H9 (cell line): ENCODE measurements around the gene CD81. TPM values are rescaled to one million over a fixed set of nuclear protein-coding genes. Genes with fewer than 3 reads are reported as not detected.

Experiments
- DNase-seq: peaks from one replicate; pipeline ENCODE4 v3.0.0-alpha.2; 2017
- H2AFZ ChIP-seq: one replicate; pipeline ENCODE4 v1.6.1; 2013; ENCODE audit warnings: mild to moderate bottlenecking, low read length, control low read depth, moderate library complexity
- H2AK5ac ChIP-seq: 2 replicates; pipeline ENCODE4 v1.6.1; 2013; ENCODE audit warnings: low read length, control low read depth, mixed read lengths; ENCODE audit not compliant: insufficient read length
- H2BK120ac ChIP-seq: one replicate; pipeline ENCODE4 v1.6.1; 2013; ENCODE audit warnings: low read depth, mild to moderate bottlenecking, low read length, control low read depth, inconsistent platforms; ENCODE audit not compliant: poor library complexity, severe bottlenecking
- H2BK12ac ChIP-seq: 2 replicates; pipeline ENCODE4 v1.6.1; 2013; ENCODE audit warnings: low read length, control low read depth, mixed read lengths, low read depth; ENCODE audit not compliant: insufficient read length
- H2BK15ac ChIP-seq: 2 replicates; pipeline ENCODE4 v1.6.1; 2013; ENCODE audit warnings: low read depth, low read length, control low read depth
- H2BK20ac ChIP-seq: one replicate; pipeline ENCODE4 v1.6.1; 2013; ENCODE audit warnings: low read depth, mild to moderate bottlenecking, low read length, control low read depth, inconsistent platforms; ENCODE audit not compliant: poor library complexity, severe bottlenecking
- H2BK5ac ChIP-seq: 2 replicates; pipeline ENCODE4 v1.6.1; 2013; ENCODE audit warnings: low read length, control low read depth, mixed read lengths; ENCODE audit not compliant: insufficient read length
- H3K14ac ChIP-seq: 2 replicates; pipeline ENCODE4 v1.6.1; 2013; ENCODE audit warnings: low read length, control low read depth; ENCODE audit not compliant: insufficient read depth
- H3K18ac ChIP-seq: 2 replicates; pipeline ENCODE4 v1.6.1; 2013; ENCODE audit warnings: low read depth, mild to moderate bottlenecking, mixed read lengths, low read length, control low read depth; ENCODE audit not compliant: insufficient read length
- H3K23ac ChIP-seq: 2 replicates; pipeline ENCODE4 v1.6.1; 2013; ENCODE audit warnings: low read length, control low read depth, mixed read lengths, low read depth; ENCODE audit not compliant: insufficient read length
- H3K23me2 ChIP-seq: 2 replicates; pipeline ENCODE4 v1.6.1; 2013; ENCODE audit warnings: low read depth, mild to moderate bottlenecking, mixed read lengths, low read length, control low read depth; ENCODE audit not compliant: insufficient read length, poor library complexity, severe bottlenecking
- H3K27ac ChIP-seq: 2 replicates; pipeline ENCODE4 v1.5.1; 2013; ENCODE audit warnings: low read length, control low read depth, mixed read lengths, low read depth; ENCODE audit not compliant: insufficient read length
- H3K27me3 ChIP-seq: 2 replicates; pipeline ENCODE4 v1.6.1; 2013; ENCODE audit warnings: low read length, control low read depth, inconsistent platforms; ENCODE audit not compliant: insufficient read depth
- H3K4ac ChIP-seq: 2 replicates; pipeline ENCODE4 v1.6.1; 2013; ENCODE audit warnings: low read depth, mild to moderate bottlenecking, control low read depth, inconsistent platforms, low read length, moderate library complexity
- H3K4me1 ChIP-seq: 2 replicates; pipeline ENCODE4 v1.6.1; 2013; ENCODE audit warnings: low read length, control low read depth, inconsistent platforms; ENCODE audit not compliant: insufficient read depth
- H3K4me2 ChIP-seq: 2 replicates; pipeline ENCODE4 v1.6.1; 2013; ENCODE audit warnings: low read length, control low read depth, mixed read lengths; ENCODE audit not compliant: insufficient read length, insufficient read depth
- H3K56ac ChIP-seq: 2 replicates; pipeline ENCODE4 v1.6.1; 2013; ENCODE audit warnings: low read depth, mild to moderate bottlenecking, mixed read lengths, low read length, control low read depth; ENCODE audit not compliant: insufficient read length
- H3K79me1 ChIP-seq: 2 replicates; pipeline ENCODE4 v1.6.1; 2013; ENCODE audit warnings: low read depth, mild to moderate bottlenecking, moderate library complexity, low read length, control low read depth, inconsistent platforms; ENCODE audit not compliant: insufficient read depth, poor library complexity, severe bottlenecking
- H3K79me2 ChIP-seq: 2 replicates; pipeline ENCODE4 v1.6.1; 2013; ENCODE audit warnings: low read length, control low read depth, inconsistent platforms; ENCODE audit not compliant: insufficient read depth
- H3K9ac ChIP-seq: 2 replicates; pipeline ENCODE4 v1.6.1; 2013; ENCODE audit warnings: low read length, control low read depth, mixed read lengths; ENCODE audit not compliant: insufficient read length; ENCODE audit errors: extremely low read depth
- H3K9me3 ChIP-seq: one replicate; pipeline ENCODE4 v1.6.1; 2013; ENCODE audit warnings: low read depth, low read length, inconsistent platforms; ENCODE audit not compliant: control insufficient read depth
- H3T11ph ChIP-seq: one replicate; pipeline ENCODE4 v1.6.1; 2013; ENCODE audit warnings: mild to moderate bottlenecking, low read length, control low read depth, inconsistent platforms
- H4K20me1 ChIP-seq: one replicate; pipeline ENCODE4 v1.6.1; 2013; ENCODE audit not compliant: control insufficient read depth, insufficient read length, insufficient read depth
- H4K5ac ChIP-seq: 2 replicates; pipeline ENCODE4 v1.6.1; 2013; ENCODE audit warnings: low read depth, mild to moderate bottlenecking, mixed read lengths, low read length, control low read depth; ENCODE audit not compliant: insufficient read length
- H4K8ac ChIP-seq: replicated peaks from 2 replicates; pipeline ENCODE4 v1.6.1; 2013; ENCODE audit warnings: low read length, control low read depth, mixed read lengths, low read depth; ENCODE audit not compliant: insufficient read length
- H4K91ac ChIP-seq: 2 replicates; pipeline ENCODE4 v1.6.1; 2013; ENCODE audit warnings: low read depth, mild to moderate bottlenecking, moderate library complexity, mixed read lengths, low read length, control low read depth; ENCODE audit not compliant: insufficient read length
- H3K27ac Mint-ChIP-seq, 3 experiments: 2 replicates in 2 of 3; 3 replicates in 1 of 3; pipeline ENCODE4 v1.8.0; 2020 to 2021; ENCODE audit warnings: mixed read lengths in 3 of 3, mild to moderate bottlenecking in 1 of 3, moderate library complexity in 1 of 3
- H3K27me3 Mint-ChIP-seq: 2 replicates; pipeline ENCODE4 v1.8.0; 2021; ENCODE audit warnings: low read depth, mild to moderate bottlenecking, moderate library complexity, mixed read lengths
- H3K36me3 Mint-ChIP-seq, 3 experiments: 2 replicates in 2 of 3; 3 replicates in 1 of 3; pipeline ENCODE4 v1.8.0; 2020 to 2021; ENCODE audit warnings: low read depth in 3 of 3, mixed read lengths in 3 of 3; ENCODE audit not compliant: insufficient read depth in 1 of 3
- H3K4me1 Mint-ChIP-seq, 2 experiments: 2 replicates each; pipeline ENCODE4 v1.8.0; 2020; ENCODE audit warnings: mixed read lengths in 2 of 2
- H3K4me3 Mint-ChIP-seq, 2 experiments: 2 replicates in 1 of 2; 3 replicates in 1 of 2; pipeline ENCODE4 v1.8.0; 2020 to 2021; ENCODE audit warnings: mild to moderate bottlenecking in 2 of 2, mixed read lengths in 2 of 2, moderate library complexity in 1 of 2
- H3K9me3 Mint-ChIP-seq, 2 experiments: 2 replicates in 1 of 2; 3 replicates in 1 of 2; pipeline ENCODE4 v1.8.0; 2020; ENCODE audit warnings: mild to moderate bottlenecking in 2 of 2, mixed read lengths in 2 of 2, moderate library complexity in 1 of 2
- WGBS: extraction: QIAGEN DNeasy Blood & Tissue Kit; methylation state at CpG from one replicate; pipeline ENCODE4 v1.1.7; 2013; ENCODE audit warnings: missing lambda C conversion rate, low lambda C conversion rate, mixed read lengths; ENCODE audit not compliant: insufficient read length; ENCODE audit errors: extremely low coverage; 5-methylcytosine and 5-hydroxymethylcytosine counted together
- total RNA-seq: library from RNA; stranded (reverse); gene quantifications from 2 replicates; pipeline ENCODE4 v1.2.1, GENCODE V29; 2021
- TF ChIP-seq, protein P1 (sequence below): fragments of 200-600 bp; sonication (generic); conservative IDR thresholded peaks from 3 replicates; pipeline ENCODE4 v1.8.0; 2021; ENCODE audit warnings: antibody characterized with exemption, mild to moderate bottlenecking

Gene CD81
- total RNA-seq, 1 experiment from 2014 or later, result 246 TPM

DNA sequence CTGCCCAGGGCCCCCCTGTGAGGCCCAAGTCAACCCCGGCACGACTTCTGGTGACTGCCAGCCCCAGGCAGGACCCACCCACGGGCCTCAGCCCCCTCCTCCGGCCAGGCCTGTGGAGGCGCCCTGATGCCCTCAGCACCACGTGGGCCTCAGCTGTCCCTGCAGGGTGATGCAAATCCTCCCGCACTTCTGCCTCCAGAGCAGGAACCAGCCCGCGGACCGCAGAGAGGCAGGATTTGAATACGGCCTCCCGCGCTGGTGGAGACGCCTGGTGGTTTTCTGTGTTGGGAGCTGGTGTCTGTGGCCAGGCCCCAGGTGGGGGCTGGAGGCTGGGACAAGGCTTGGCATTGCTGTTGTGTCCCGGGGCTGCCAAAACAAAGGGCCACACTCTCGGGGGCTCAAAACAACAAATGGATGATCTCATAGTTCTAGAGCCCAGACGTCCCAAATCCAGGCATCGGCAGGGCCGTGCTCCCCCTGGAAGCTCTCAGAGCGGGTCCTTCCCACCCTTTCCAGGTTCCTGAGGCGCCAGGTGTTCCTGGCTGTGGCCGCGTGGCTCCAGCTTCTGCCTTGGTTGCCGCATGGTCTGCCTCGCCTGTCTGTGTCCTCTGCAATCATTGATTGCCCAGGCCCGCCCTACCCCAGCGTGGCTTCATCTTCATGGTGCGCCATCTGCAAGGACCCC, 47.8 kb downstream of the CD81 start:
- TF ChIP-seq, protein P1, sequence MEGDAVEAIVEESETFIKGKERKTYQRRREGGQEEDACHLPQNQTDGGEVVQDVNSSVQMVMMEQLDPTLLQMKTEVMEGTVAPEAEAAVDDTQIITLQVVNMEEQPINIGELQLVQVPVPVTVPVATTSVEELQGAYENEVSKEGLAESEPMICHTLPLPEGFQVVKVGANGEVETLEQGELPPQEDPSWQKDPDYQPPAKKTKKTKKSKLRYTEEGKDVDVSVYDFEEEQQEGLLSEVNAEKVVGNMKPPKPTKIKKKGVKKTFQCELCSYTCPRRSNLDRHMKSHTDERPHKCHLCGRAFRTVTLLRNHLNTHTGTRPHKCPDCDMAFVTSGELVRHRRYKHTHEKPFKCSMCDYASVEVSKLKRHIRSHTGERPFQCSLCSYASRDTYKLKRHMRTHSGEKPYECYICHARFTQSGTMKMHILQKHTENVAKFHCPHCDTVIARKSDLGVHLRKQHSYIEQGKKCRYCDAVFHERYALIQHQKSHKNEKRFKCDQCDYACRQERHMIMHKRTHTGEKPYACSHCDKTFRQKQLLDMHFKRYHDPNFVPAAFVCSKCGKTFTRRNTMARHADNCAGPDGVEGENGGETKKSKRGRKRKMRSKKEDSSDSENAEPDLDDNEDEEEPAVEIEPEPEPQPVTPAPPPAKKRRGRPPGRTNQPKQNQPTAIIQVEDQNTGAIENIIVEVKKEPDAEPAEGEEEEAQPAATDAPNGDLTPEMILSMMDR, result no peak
- Histone ChIP-seq H2BK12ac (no peak overlapping the region), H2BK20ac (no peak overlapping the region), H3K18ac (no peak overlapping the region), H2BK15ac (no peak overlapping the region), H3K27ac (no peak overlapping the region), H3K9me3 (no peaks in the 10 kb centered on the region), H3K4me1 (no peaks in the 10 kb centered on the region), H3K79me2 (no peaks in the 10 kb centered on the region), H3K23ac (no peak overlapping the region), H4K91ac (no peak overlapping the region), H4K5ac (no peak overlapping the region), H3K27me3 (no peaks in the 10 kb centered on the region), H3K14ac (no peak overlapping the region), H4K20me1 (no peaks in the 10 kb centered on the region), H2BK5ac (no peak overlapping the region), H3T11ph (no peak overlapping the region), H4K8ac (no peak overlapping the region), H2AFZ (no peak overlapping the region), H3K79me1 (no peaks in the 10 kb centered on the region), H3K4me2 (no peak overlapping the region), H3K56ac (no peak overlapping the region), H2BK120ac (no peak overlapping the region), H3K4ac (no peak overlapping the region), H3K9ac (no peak overlapping the region), H3K23me2 (no peaks in the 10 kb centered on the region), H2AK5ac (no peak overlapping the region)
- Mint-ChIP-seq H3K4me3 (no peak overlapping the region), H3K36me3 (no peaks in the 10 kb centered on the region), H3K27ac (no peak overlapping the region; a peak in 1 of 7 replicates), H3K27me3 (peaks cover 13% of the 10 kb centered on the region), H3K9me3 (no peaks in the 10 kb centered on the region; a peak in 1 of 5 replicates), H3K4me1 (no peaks in the 10 kb centered on the region)
- DNase-seq, result no peak
- no CpG with 5 or more reads among the region's 28 CpGs for WGBS
